HEK293 (cell line): ENCODE results near the gene LXN.

ENCODE experiments used
- EGR2 ChIP-seq: fragments of 450-650 bp; formaldehyde crosslinking; IDR thresholded peaks from 2 replicates; pipeline ENCODE4 v1.5.1; 2016; ENCODE audit warnings: low read depth, missing biosample characterization, missing genetic modification characterization
- FEZF1 ChIP-seq: fragments of 450-650 bp; formaldehyde crosslinking; IDR thresholded peaks from 2 replicates; pipeline ENCODE4 v1.5.1; 2016; ENCODE audit warnings: missing biosample characterization, missing genetic modification characterization
- HOXD13 ChIP-seq: sonication (generic); formaldehyde crosslinking; IDR thresholded peaks from 2 replicates; pipeline ENCODE4 v1.8.0; 2022; ENCODE audit warnings: missing genetic modification reagents, borderline replicate concordance
- MZF1 ChIP-seq: fragments of 450-650 bp; formaldehyde crosslinking; IDR thresholded peaks from 2 replicates; pipeline ENCODE4 v1.5.1; 2017; ENCODE audit warnings: missing biosample characterization, missing genetic modification characterization, borderline replicate concordance
- OSR2 ChIP-seq: fragments of 450-650 bp; formaldehyde crosslinking; IDR thresholded peaks from 2 replicates; pipeline ENCODE4 v1.5.1; 2016; ENCODE audit warnings: missing biosample characterization, missing genetic modification characterization
- SP3 ChIP-seq: fragments of 450-650 bp; formaldehyde crosslinking; IDR thresholded peaks from 2 replicates; pipeline ENCODE4 v1.5.1; 2016; ENCODE audit warnings: missing biosample characterization, missing genetic modification characterization
- TCF7L2 ChIP-seq: IDR thresholded peaks from 2 replicates; pipeline ENCODE4 v1.6.1; 2011; ENCODE audit warnings: low read depth, mild to moderate bottlenecking, inconsistent platforms, low read length, moderate library complexity, borderline replicate concordance
- ZBTB7A ChIP-seq: fragments of 450-650 bp; formaldehyde crosslinking; IDR thresholded peaks from 2 replicates; pipeline ENCODE4 v1.5.1; 2016; ENCODE audit warnings: low read depth, missing biosample characterization, missing genetic modification characterization
- ZNF138 ChIP-seq: fragments of 450-650 bp; formaldehyde crosslinking; IDR thresholded peaks from 2 replicates; pipeline ENCODE4 v1.5.1; 2016; ENCODE audit warnings: missing biosample characterization, missing genetic modification characterization, borderline replicate concordance
- ZNF16 ChIP-seq: fragments of 450-650 bp; formaldehyde crosslinking; IDR thresholded peaks from 2 replicates; pipeline ENCODE4 v1.5.1; 2016; ENCODE audit warnings: low read depth, missing biosample characterization, missing genetic modification characterization
- ZNF23 ChIP-seq: fragments of 450-650 bp; formaldehyde crosslinking; IDR thresholded peaks from 2 replicates; pipeline ENCODE4 v1.5.1; 2016; ENCODE audit warnings: missing biosample characterization, missing genetic modification characterization, borderline replicate concordance
- ZNF24 ChIP-seq: fragments of 450-650 bp; formaldehyde crosslinking; IDR thresholded peaks from 2 replicates; pipeline ENCODE4 v1.5.1; 2016; ENCODE audit warnings: missing biosample characterization, missing genetic modification characterization
- ZNF274 ChIP-seq, 2 experiments: fragments of 200-500 bp in 1 of 2; fragments of 450-650 bp in 1 of 2; sonication (Bioruptor generic) in 1 of 2; formaldehyde crosslinking in 1 of 2; IDR thresholded peaks; 2 replicates each; pipeline versions ENCODE4 v1.5.1 to v1.6.1; 2014 to 2016; ENCODE audit warnings: borderline replicate concordance in 1 of 2, inconsistent platforms in 1 of 2, low read length in 1 of 2, missing biosample characterization in 1 of 2, missing genetic modification characterization in 1 of 2
- ZNF341 ChIP-seq: fragments of 450-650 bp; formaldehyde crosslinking; IDR thresholded peaks from 2 replicates; pipeline ENCODE4; 2016; ENCODE audit warnings: low read depth, missing biosample characterization, missing genetic modification characterization
- ZNF394 ChIP-seq: fragments of 450-650 bp; formaldehyde crosslinking; IDR thresholded peaks from 2 replicates; pipeline ENCODE4 v1.5.1; 2016; ENCODE audit warnings: missing biosample characterization, missing genetic modification characterization, mild to moderate bottlenecking, moderate library complexity, borderline replicate concordance
- ZNF423 ChIP-seq: fragments of 450-650 bp; formaldehyde crosslinking; IDR thresholded peaks from 2 replicates; pipeline ENCODE4 v1.5.1; 2016; ENCODE audit warnings: missing biosample characterization, missing genetic modification characterization
- ZNF48 ChIP-seq: fragments of 450-650 bp; formaldehyde crosslinking; IDR thresholded peaks from 2 replicates; pipeline ENCODE4 v1.5.1; 2016; ENCODE audit warnings: missing biosample characterization, missing genetic modification characterization
- ZNF510 ChIP-seq: fragments of 450-650 bp; formaldehyde crosslinking; IDR thresholded peaks from 2 replicates; pipeline ENCODE4 v1.5.1; 2018; ENCODE audit warnings: mild to moderate bottlenecking, missing genetic modification characterization, missing biosample characterization; ENCODE audit not compliant: insufficient replicate concordance
- ZNF660 ChIP-seq: fragments of 450-650 bp; IDR thresholded peaks from 2 replicates; pipeline ENCODE4 v1.5.1; 2018; ENCODE audit warnings: missing biosample characterization, mild to moderate bottlenecking, missing genetic modification characterization
- ZNF670 ChIP-seq: fragments of 450-650 bp; formaldehyde crosslinking; IDR thresholded peaks from 2 replicates; pipeline ENCODE4 v1.5.1; 2016; ENCODE audit warnings: missing biosample characterization, missing genetic modification characterization, low read depth
- ZNF701 ChIP-seq: fragments of 450-650 bp; formaldehyde crosslinking; IDR thresholded peaks from 2 replicates; pipeline ENCODE4 v1.5.1; 2016; ENCODE audit warnings: missing biosample characterization, missing genetic modification characterization
- ZNF768 ChIP-seq: fragments of 450-650 bp; formaldehyde crosslinking; IDR thresholded peaks from 2 replicates; pipeline ENCODE4 v1.5.1; 2018; ENCODE audit warnings: missing biosample characterization, mild to moderate bottlenecking, missing genetic modification characterization
- ZNF792 ChIP-seq: fragments of 450-650 bp; formaldehyde crosslinking; IDR thresholded peaks from 2 replicates; pipeline ENCODE4 v1.5.1; 2016; ENCODE audit warnings: missing biosample characterization, missing genetic modification characterization
- TF ChIP-seq, protein P1 (sequence below): fragments of 450-650 bp; formaldehyde crosslinking; conservative IDR thresholded peaks from 2 replicates; pipeline ENCODE4 v1.5.1; 2016; ENCODE audit warnings: low read depth, missing biosample characterization, missing genetic modification characterization
- TF ChIP-seq, protein P2 (sequence below): fragments of 450-650 bp; formaldehyde crosslinking; IDR thresholded peaks from 2 replicates; pipeline ENCODE4 v1.5.1; 2016; ENCODE audit warnings: missing biosample characterization, missing genetic modification characterization
- TF ChIP-seq, protein P3 (sequence below): fragments of 450-650 bp; formaldehyde crosslinking; IDR thresholded peaks from 2 replicates; pipeline ENCODE4 v1.5.1; 2016; ENCODE audit warnings: missing biosample characterization, missing genetic modification characterization, borderline replicate concordance
- TF ChIP-seq, protein P4 (sequence below): fragments of 450-650 bp; formaldehyde crosslinking; IDR thresholded peaks from 2 replicates; pipeline ENCODE4 v1.5.1; 2017; ENCODE audit warnings: missing biosample characterization, missing genetic modification characterization
- TF ChIP-seq, protein P5 (sequence below): fragments of 450-650 bp; IDR thresholded peaks from 2 replicates; pipeline ENCODE4 v1.5.1; 2018; ENCODE audit warnings: missing biosample characterization, mild to moderate bottlenecking, missing genetic modification characterization

Gene LXN

DNA sequence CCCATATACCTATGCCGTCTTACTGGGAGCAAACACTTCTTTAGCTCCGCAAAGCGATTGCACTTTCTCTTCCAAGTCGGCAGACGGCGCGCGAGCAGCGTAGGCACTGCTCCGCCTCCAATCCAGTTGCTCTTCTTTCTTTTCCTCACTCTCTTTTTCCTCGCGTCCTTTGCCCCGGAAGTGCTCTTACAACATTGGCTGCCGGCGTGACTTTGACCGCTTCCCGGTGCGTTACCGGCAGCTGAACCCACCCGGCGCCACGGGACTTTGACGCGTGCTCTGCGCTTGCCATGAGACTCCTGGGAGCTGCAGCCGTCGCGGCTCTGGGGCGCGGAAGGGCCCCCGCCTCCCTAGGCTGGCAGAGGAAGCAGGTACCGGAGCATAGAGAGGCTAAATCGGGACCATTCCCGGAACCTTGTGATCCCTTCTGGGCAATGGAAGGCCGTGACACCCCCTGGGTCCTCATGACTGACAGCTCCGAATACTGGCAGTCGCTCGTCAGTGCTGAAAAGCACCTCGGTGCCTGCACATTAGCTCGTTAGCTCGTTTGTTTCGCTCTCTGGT is 28.0 kb downstream of the LXN start, which contains the start of gene GFM1 (continued):
- TF ChIP-seq, protein P1, sequence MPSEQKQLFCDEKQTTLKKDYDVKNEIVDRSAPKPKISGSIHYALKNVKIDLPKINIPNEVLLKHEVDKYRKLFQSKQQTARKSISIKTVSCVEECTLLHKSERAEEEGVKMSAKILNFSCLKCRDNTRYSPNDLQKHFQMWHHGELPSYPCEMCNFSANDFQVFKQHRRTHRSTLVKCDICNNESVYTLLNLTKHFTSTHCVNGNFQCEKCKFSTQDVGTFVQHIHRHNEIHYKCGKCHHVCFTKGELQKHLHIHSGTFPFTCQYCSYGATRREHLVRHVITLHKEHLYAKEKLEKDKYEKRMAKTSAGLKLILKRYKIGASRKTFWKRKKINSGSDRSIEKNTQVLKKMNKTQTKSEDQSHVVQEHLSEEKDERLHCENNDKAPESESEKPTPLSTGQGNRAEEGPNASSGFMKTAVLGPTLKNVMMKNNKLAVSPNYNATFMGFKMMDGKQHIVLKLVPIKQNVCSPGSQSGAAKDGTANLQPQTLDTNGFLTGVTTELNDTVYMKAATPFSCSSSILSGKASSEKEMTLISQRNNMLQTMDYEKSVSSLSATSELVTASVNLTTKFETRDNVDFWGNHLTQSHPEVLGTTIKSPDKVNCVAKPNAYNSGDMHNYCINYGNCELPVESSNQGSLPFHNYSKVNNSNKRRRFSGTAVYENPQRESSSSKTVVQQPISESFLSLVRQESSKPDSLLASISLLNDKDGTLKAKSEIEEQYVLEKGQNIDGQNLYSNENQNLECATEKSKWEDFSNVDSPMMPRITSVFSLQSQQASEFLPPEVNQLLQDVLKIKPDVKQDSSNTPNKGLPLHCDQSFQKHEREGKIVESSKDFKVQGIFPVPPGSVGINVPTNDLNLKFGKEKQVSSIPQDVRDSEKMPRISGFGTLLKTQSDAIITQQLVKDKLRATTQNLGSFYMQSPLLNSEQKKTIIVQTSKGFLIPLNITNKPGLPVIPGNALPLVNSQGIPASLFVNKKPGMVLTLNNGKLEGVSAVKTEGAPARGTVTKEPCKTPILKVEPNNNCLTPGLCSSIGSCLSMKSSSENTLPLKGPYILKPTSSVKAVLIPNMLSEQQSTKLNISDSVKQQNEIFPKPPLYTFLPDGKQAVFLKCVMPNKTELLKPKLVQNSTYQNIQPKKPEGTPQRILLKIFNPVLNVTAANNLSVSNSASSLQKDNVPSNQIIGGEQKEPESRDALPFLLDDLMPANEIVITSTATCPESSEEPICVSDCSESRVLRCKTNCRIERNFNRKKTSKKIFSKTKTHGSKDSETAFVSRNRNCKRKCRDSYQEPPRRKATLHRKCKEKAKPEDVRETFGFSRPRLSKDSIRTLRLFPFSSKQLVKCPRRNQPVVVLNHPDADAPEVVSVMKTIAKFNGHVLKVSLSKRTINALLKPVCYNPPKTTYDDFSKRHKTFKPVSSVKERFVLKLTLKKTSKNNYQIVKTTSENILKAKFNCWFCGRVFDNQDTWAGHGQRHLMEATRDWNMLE (tag by site-specific recombination) = peak; percentile 99
- TF ChIP-seq ZNF48 (tag by site-specific recombination) = no peak
- 0 out of 2 replicates have a peak, but pooled peaks have one; percentile 23 for TF ChIP-seq OSR2 (tag by site-specific recombination)
- TF ChIP-seq, protein P2, sequence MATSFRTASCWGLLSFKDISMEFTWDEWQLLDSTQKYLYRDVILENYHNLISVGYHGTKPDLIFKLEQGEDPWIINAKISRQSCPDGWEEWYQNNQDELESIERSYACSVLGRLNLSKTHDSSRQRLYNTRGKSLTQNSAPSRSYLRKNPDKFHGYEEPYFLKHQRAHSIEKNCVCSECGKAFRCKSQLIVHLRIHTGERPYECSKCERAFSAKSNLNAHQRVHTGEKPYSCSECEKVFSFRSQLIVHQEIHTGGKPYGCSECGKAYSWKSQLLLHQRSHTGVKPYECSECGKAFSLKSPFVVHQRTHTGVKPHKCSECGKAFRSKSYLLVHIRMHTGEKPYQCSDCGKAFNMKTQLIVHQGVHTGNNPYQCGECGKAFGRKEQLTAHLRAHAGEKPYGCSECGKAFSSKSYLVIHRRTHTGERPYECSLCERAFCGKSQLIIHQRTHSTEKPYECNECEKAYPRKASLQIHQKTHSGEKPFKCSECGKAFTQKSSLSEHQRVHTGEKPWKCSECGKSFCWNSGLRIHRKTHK (tag by site-specific recombination) = no peak
- TF ChIP-seq, protein P3, sequence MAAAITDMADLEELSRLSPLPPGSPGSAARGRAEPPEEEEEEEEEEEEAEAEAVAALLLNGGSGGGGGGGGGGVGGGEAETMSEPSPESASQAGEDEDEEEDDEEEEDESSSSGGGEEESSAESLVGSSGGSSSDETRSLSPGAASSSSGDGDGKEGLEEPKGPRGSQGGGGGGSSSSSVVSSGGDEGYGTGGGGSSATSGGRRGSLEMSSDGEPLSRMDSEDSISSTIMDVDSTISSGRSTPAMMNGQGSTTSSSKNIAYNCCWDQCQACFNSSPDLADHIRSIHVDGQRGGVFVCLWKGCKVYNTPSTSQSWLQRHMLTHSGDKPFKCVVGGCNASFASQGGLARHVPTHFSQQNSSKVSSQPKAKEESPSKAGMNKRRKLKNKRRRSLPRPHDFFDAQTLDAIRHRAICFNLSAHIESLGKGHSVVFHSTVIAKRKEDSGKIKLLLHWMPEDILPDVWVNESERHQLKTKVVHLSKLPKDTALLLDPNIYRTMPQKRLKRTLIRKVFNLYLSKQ (tag by site-specific recombination) = no peak
- no peak for TF ChIP-seq ZNF701
- TF ChIP-seq ZNF24 (tag by site-specific recombination) = peak; percentile 93
- no peak for TF ChIP-seq ZNF23 (tag by site-specific recombination)
- TF ChIP-seq ZNF138 (tag by site-specific recombination) = no peak
- peak; percentile 73; the same call in 1 of the 2 replicates for TF ChIP-seq ZNF394 (tag by site-specific recombination)
- TF ChIP-seq ZNF274 (IDR thresholded peaks at IDR 0.05; ENCODE audit: low read length) = no peak
- TF ChIP-seq ZNF274 (tag by site-specific recombination; IDR thresholded peaks at IDR 0.05; ENCODE audit: borderline replicate concordance) = no peak
- no peak for TF ChIP-seq TCF7L2
- TF ChIP-seq HOXD13 (CRISPR knock-in tag) = no peak
- TF ChIP-seq ZNF660 (tag by site-specific recombination) = peak; percentile 91
- TF ChIP-seq ZNF768 (tag by site-specific recombination) = no peak
- TF ChIP-seq FEZF1 (tag by site-specific recombination) = peak; percentile 54
- TF ChIP-seq ZNF16 = no peak
- TF ChIP-seq EGR2 (tag by site-specific recombination) = no peak
- no peak for TF ChIP-seq ZNF510 (tag by site-specific recombination)
- TF ChIP-seq, protein P4, sequence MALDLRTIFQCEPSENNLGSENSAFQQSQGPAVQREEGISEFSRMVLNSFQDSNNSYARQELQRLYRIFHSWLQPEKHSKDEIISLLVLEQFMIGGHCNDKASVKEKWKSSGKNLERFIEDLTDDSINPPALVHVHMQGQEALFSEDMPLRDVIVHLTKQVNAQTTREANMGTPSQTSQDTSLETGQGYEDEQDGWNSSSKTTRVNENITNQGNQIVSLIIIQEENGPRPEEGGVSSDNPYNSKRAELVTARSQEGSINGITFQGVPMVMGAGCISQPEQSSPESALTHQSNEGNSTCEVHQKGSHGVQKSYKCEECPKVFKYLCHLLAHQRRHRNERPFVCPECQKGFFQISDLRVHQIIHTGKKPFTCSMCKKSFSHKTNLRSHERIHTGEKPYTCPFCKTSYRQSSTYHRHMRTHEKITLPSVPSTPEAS (tag by site-specific recombination) = 0 out of 2 replicates have a peak, but pooled peaks have one; percentile 9
- TF ChIP-seq MZF1 (tag by site-specific recombination) = no peak
- TF ChIP-seq, protein P5, sequence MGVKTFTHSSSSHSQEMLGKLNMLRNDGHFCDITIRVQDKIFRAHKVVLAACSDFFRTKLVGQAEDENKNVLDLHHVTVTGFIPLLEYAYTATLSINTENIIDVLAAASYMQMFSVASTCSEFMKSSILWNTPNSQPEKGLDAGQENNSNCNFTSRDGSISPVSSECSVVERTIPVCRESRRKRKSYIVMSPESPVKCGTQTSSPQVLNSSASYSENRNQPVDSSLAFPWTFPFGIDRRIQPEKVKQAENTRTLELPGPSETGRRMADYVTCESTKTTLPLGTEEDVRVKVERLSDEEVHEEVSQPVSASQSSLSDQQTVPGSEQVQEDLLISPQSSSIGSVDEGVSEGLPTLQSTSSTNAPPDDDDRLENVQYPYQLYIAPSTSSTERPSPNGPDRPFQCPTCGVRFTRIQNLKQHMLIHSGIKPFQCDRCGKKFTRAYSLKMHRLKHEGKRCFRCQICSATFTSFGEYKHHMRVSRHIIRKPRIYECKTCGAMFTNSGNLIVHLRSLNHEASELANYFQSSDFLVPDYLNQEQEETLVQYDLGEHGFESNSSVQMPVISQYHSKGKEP = no peak
- TF ChIP-seq ZBTB7A = no peak
- TF ChIP-seq ZNF341 (tag by site-specific recombination) = peak; percentile 35; the same call in 1 of the 2 replicates
- TF ChIP-seq ZNF792 (tag by site-specific recombination) = no peak
- no peak for TF ChIP-seq ZNF670 (tag by site-specific recombination)
- no peak for TF ChIP-seq ZNF423 (tag by site-specific recombination)
- TF ChIP-seq SP3 (tag by site-specific recombination) = peak; percentile 62; the same call in 1 of the 2 replicates
